RPMI8226 (cell line): Measurements from ENCODE around the gene GLB1L.

Experiments
- DNase-seq: peaks from one replicate; pipeline ENCODE4 v3.0.0-alpha.2; 2015

GLB1L gene

DNA sequence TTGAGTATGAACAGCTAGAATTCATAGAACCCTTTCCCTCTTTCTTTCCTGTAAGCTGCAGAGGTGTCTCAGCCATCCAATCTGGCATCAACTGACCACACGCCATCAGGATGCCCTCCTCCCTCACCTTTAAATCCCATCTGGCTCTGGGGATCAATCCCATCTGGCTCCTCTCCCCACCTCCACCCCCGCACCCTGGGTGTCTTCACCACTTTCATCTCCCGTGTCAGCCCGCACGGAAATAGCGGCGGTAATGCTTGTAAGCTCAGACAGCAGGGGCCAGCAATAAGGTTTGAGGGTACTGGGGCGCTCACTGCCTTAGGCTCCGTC is 7.3 kb upstream of the GLB1L start:
- DNase-seq = no peak

DNA sequence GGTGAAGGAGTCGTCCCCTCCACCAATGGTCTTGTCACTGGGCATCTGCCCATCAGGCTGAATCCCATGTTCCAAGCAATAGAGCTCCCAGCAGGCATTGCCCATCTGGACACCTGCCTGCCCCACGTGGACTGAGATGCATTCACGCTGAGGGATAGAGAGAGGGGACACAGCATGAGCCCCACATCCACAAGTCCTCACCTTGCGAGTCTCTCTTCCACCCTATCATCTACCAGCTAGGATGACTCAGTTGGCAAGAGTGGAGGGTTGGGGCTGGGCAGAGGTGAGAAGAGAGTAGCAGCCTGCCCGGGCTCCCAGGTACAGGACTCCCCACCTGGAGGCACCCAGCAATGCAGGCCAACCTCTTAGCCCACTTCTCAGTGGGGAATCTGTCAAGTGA is 6.8 kb upstream of the GLB1L start:
- DNase-seq = peak; percentile 8

DNA sequence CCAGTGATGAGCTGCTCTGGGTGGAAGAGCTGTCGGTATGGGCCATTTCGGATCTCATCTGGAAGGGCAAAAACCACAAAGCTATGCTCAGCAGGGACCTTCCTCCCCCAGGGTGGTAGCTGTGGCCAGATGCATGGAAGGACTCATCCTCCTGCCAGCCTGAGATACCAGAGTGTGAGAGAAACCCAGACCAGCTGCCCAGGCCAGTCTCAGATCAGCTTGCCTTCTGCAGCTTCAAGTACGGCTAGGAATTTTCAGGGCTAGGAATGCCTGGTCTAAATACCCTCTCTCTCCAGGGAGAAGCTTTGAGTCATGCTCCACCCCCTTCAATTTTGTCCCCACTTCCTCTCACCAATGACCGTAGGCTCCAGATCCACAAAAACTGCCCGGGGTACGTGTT is 6.4 kb upstream of the GLB1L start:
- DNase-seq = no peak

DNA sequence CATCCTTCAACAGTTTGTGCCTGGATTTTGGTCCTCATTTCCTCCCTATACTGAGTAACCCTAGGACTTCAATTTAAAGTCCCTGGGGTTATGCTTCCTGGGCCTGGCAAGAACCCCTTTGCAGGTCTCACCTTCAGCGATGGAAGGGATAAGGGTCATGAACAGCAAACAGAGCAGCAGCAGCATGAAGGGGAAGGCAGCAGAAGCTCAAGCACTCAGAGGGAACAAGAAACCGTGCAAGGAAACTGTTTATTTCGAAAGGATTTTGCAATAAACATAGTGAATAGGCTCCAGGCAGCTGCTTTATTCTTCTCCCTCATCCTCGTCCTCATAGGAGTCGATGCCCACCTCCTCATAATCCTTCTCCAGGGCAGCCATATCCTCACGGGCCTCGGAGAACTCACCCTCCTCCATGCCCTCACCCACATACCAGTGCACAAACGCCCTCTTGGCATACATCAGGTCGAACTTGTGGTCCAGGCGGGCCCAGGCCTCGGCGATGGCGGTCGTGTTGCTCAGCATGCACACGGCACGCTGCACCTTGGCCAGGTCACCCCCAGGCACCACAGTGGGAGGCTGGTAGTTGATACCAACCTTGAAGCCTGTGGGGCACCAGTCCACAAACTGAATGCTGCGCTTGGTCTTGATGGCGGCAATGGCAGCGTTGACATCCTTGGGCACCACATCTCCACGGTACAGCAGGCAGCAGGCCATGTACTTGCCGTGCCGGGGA is 5.0 kb upstream of the GLB1L start:
- DNase-seq = no peak

DNA sequence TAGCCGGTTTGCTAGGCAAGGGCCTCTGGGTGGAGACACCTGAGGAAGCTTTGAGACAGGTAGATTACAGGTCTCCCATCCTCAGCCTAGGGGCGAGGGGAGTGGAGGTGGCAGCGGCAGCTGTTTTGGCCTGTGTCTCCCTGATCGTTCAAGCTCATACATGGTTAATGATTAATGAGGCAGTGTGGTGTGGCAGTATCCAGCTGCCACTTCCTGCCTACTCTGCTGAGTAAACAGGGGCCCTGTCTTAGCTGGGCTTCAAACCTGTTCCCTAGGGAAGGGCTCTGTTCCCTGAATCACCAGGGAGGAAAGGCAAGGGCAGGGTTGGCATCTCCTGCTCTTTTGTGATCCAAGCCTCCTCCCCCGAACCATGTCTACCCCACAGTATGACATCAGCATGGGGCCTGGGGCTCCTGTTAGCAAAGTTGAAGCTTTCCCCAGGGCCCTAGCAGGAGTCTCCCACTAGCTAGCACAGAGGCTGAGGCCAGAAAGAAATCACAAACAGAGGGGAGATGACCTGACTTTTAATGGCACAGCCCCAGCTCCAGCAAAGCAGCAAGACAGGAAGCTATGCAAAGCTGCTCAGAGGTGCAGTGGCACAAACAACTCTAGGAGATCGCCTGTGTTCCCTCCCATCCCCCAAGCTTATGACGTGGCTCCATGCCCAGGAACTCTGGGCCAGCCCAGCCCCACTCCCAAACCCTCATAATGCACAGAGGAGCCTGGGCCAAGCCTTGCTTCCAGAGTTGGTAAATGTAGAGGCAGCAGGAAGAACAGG is 4.1 kb upstream of the GLB1L start:
- DNase-seq = peak; percentile 78

DNA sequence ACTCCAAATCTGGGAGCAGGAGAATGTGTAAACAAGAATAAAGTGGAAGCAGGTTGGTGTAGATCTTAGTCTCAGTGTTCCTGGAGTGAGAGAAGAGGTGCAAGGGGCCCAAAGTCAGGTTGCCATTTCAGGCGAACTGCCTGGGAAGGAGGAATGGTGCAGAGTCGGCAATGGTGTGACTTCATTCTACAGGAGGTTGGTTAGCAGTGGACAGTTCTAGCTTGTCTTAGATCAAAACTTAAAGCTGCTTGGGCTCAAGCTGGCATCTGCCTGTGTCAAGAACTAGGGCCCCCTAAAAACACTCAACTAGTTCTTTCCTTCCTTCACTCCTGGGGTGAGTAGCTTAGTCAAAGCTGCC is 3.6 kb upstream of the GLB1L start:
- DNase-seq = no peak

DNA sequence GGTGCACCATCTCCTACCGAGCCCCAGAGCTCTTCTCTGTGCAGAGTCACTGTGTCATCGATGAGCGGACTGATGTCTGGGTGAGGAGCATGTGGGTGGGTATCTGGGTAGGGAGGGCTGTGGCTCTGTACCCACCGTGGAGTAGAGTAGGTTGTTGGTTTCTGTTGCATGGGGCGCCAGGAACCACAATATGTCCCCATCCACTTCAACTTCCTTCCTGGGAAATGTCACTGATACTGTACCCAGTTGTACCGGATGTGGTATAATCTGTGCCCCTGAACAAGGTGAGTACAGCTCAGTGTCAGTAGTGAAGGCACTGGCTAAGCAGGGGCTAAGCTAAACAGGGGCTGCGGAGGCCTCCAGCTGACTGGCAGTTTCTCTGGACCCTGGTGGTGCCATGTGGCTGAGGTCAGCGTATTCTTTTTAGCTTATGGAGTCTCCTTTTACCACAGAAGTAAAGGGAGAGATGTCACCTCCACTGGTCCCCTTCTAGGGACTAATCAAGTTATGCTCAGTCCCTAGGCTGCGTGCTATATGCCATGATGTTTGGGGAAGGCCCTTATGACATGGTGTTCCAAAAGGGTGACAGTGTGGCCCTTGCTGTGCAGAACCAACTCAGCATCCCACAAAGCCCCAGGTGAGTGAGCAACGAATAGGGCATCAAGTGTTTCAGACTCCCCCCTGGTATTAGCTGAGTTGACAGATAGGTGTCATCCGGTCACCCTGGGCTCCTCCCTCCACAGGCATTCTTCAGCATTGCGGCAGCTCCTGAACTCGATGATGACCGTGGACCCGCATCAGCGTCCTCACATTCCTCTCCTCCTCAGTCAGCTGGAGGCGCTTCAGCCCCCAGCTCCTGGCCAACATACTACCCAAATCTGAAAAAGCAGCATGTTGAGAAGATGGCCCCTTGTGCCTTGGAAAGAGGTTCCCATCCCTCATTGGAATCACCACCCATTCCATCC is 2.7 kb upstream of the GLB1L start:
- DNase-seq = no peak

DNA sequence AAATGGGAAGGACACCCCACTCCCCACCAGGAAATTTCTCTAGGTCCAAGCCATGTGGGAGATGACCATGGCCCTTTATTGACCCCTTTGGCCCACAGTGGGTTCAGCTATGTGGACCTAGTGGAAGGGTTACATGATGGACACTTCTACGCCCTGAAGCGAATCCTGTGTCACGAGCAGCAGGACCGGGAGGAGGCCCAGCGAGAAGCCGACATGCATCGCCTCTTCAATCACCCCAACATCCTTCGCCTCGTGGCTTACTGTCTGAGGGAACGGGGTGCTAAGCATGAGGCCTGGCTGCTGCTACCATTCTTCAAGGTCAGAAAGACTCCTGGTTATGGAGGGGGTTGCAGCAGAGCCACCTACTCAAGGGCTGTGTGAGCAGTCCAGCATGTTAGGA is 1.3 kb upstream of the GLB1L start:
- DNase-seq = no peak

DNA sequence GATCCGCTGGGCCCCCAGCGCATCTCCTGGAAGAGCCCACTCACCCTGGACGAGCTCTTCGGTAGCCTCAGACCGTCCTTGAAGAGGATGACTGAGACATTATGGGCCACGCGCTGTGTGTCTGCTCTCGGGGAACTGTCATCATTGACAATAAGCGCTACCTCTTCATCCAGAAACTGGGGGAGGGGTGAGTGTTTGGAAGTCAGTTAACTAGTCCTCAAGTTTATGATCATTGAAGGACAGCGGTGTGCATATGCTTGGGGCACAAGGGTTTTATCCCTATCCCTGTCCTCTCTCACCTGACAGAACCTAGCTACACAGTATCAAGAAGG is 621 bp upstream of the GLB1L start:
- DNase-seq = no peak

DNA sequence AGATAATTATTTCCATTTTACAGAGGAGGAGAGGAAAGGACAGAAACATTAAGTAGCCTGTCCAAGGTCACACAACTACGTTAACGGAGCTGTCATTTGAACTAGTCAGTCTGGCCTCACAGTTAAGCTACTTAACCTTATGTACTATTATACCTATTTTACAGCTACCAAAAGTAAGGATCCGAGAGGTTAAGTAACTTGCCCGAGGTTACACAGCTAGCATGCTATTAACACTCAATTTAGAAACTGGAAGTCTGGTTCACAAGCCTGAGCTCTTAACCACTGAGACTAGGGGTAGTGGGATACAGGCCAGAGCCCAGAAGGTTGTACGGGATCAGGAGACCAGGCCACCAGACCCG is 476 bp downstream of the GLB1L start:
- no peak for DNase-seq

DNA sequence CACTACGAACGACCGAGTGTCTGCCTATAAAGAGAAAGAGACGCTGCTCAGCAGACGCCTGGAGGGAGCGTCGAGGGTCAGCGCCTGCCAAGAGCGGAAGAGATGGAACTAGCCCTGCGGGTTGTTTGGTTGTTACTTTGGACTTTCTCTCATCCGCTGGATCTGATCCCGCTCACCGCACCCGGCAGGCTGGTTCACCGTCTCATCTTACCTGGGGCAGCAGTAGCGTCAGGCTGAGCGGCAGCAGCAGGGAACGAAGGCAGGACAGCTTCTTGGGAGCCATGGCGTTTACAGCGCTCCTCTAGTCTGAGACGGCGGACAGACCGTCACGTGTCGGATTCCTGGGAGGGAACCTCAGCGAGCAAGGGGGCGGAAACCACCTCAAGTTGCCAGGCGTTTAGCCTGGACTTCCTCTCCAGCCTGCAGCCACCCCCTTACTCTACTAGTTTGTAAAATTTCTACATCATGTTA is 1.9 kb downstream of the GLB1L start:
- no peak for DNase-seq

DNA sequence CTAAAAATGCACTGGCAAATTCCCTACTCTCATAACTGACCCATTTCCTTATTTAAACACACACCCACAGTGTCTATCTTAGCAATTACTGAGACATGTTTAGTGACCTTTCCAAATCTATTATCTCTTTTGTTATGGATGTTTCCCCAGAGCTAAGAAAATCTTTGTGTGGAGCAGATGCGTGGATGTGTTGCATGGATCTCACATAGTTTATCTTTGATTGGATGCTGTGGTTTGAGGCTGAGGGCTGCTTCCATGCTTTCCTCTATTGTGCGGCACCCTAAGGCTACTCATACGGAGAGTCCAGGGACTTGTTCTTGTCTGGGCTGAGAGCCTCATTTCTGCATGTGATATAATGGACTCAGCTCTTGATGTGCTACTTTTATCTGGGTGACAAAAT is 10.9 kb downstream of the GLB1L start:
- DNase-seq = no peak

DNA sequence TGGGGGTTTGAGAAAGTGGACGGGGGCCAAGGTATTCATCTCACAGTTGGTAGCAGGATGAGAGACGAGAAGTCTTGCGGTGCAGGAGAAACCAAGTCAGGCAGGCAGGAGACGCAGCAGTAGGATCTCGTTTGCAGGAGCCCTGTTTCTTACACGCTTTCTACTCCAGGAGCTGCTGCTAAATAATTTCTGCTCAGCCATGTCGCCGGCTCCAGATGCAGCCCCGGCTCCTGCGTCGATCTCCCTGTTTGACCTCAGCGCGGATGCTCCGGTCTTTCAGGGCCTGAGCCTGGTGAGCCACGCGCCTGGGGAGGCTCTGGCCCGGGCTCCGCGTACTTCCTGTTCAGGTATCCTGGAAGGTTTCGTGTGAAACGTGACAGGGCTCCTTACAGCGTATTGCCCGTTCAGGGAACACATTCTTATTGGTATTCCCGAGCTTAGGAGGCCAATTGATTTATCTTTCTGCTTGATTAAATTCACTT is 15.1 kb downstream of the GLB1L start:
- peak; percentile 59 for DNase-seq

DNA sequence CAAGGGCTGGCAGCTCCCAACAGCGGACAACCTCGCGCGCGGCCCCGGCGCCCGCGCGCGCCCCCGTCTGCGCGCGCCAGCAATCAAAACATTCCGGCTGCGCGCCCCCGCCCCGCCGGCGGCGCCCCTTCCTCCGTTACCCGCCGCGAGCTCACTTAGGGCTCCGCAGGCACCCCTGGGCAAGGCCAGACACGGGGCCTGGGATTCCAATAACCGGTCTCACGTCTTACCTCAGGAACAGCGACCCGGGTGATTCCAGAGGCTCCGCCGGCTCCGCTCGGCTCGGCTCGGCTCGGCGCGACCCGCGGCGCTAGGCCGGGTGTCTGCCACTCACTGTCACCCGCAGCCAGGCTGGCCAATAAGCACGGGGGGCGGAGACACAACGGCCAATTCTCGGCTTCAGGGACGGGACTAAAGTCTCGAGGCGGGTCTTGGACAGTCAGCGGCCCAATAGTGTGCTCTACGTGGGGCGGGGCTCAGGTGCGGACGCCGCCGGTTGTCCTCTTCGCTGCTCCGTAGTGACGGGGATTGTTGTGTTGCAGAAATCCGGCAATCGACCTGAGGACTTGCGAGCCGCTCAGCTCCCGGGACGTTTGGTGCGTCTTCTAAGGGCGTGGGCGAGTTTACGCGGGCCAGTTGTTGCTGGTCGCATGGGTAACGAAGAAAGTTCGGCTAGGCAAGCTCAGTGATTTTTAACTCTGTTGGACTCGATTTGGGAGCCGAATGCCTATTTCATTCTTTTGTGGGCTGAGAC is 15.8 kb downstream of the GLB1L start, which contains the start of the genes ANKZF1 and ATG9A:
ANKZF1 (plus strand) TSS at position 502 of the 754 bp plus-strand sequence. CDS start 452 bp downstream, outside the sequence.
ATG9A (minus strand) TSS at position 332 of the 754 bp plus-strand sequence. CDS start 1,612 bp downstream, outside the sequence.
- peak; percentile 96 for DNase-seq

DNA sequence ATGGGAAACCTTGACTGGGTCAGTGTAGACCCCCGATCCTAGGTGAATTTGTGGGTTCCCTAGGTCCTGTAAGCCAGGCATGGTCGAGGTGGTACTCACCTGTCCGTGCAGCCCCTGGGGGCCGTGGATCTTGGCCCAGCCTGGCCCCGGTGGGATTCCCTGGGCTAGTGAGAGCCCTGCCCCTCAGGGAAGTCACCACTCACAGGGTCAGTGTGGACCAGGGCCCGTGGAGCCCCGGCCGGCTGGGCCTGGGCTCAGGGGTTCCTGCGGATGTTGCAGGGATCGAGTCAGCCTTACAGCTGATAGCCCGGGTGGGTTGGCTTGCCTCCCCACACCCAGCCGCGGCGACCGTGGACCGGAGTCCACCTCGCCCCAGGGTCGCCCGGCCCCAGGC is 16.3 kb downstream of the GLB1L start:
- DNase-seq = no peak

DNA sequence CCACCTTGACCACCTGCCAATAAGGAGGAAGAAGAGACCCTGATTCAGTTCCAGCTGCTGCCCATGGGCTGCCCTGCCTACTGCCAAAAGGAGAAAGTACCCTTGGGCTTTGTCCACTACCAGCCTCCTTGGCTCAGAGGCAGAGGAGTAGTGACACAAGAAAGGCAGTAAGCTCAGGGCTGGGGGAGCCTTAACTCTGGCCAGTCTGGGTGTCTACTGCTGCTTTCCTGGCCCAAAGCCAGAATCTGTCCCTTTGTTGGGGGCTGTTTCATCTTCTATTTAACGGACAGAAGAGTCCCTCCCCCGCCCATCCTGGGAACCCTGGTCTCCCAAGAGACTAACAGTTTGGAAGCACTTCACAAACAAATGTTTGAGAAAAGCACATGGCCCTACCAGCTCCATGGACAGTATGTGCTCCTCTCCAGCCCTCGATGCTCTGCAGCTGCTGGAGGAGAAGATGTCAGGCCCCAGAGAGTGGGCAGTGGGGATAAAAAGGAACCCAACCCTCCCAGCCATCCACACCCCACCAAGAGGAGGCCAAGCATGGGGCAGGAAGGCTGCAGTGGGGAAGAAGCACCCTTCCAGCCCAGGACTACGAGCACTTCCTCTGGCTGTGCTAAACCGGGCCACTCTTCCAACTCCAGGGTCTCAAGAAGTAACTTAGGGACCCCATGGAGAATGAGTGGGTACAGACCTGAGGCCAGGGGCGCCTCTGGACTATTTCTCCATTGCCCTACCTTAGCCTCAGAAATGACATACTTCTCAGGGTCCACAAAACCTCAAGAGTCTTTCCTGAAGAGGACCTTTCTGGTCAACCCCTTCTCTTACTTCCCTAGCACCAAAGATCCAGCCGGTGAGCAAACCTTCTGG is 17.0 kb downstream of the GLB1L start:
- no peak for DNase-seq

DNA sequence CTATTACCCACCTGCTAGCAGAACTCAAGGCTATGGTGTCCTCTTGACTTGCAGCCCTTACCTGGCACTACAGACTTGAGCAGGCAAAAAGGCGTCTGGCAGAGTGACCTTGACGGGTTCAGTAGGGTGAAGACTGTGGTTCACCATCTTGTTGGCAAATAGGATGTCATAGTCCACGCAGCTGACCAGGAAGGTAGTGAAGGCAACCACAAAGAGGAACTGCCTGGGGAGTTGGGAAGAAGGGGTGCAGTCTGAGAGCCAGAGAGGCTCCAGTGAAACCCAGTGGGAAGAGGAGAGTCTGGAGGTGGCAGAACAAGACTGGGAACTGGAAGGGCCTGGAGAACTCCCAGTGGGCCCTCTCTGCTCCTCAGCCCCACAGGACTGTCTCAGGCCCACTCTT is 19.9 kb downstream of the GLB1L start:
- no peak for DNase-seq

DNA sequence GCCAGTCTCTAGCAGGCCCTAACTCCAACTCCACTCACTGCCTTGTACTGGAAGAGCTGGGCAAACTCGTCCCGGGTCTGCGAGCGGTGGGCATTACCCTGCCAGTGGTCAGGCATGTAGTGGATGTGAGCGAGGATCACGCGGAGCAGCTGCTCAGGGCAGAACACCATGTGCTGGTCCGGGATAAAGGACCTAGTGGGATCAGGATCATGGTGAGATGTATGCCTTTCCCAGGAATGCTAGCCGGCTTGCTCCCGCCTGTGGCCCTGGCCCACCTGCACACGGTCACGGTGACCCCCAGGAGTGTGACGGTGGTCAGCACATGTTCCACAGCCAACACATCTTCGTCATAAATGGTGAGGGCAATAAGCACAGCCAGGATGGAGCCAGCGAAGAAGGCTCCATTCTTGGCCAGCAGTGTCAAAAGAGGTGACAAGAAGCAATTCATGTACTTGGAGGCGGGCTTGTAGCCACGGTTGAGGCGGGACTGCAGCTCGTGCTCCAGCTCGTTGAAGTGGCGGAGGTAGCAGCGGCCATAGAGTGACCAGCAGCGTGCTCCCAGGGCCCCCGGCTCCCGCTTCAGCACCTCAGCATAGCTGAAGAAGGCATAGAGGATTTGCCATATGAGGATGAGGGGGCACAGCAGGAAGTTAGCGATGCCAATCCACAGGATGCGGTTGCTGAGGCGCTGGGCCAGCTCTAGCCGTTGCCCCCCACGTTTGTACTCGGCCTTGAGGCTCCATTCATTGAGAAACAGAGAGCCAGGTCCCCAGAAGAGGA is 21.2 kb downstream of the GLB1L start:
- no peak for DNase-seq

DNA sequence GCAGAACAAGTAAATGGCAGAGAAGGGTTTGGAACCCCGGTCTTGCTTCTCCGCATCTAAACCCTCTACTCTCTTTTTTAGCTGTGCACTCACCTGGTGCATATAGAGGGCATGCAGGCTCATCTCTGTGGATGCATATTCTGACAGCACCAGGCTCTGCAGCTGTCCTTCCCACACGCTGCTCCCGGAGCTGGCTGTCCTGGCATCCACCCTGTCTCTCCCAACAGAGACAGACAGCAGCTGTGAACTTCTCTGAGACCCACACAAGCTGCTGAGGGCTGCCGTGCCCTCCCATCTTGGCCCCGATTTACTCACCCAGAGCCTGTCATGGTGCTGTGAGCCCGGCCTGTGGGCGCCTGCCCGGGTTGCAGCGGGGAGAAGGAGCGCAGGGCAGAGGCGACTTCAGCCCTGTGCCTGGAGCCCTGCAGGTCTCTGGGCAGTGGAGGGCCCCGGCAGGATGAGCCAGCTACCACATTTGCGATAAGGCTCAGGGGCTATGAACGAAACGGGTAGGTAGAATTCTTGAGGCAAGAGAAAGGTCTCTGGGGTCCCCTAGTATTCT is 23.2 kb downstream of the GLB1L start:
- DNase-seq = no peak

DNA sequence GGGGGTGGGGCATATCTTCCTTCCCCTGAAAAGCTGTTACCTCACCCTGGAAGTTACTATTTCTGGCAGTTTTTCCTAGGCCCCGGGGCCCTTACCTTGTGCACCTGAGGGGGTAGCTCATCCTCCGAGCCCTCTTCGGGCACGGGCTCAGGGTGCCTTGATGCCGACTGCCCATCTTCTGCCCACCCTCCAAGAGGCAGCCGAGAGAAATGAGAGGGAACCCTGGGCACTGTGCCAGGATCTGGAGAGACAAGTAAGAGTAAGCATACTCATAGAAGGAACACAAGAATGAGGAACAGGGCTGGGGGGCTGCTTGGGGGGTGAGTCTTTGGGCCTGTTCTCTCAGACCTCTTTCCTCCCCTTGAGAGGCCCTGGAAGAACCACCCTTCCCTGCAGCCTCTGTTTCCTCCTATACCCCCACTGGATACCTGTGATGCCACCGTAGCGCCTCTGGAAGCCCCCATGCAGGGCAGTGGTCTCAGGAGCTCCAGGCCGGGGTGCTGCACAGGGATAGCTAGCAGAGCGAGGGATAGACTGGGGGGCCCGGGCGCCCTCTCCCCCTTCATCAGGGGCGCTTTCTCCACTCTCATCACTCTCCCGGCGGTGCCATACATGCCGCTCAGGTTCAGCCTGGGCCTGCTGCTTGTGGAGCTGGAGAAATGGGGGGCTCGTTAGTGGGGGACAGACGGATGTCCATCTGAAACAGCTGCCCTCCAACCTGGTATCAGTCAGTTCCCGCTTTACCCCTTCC is 24.4 kb downstream of the GLB1L start:
- DNase-seq = no peak
